Osteoblast (primary cell): Measurements from ENCODE around the gene ROPN1L. TPM values are rescaled to one million over a fixed set of nuclear protein-coding genes. Genes with fewer than 3 reads are reported as not detected.

Experiments
- DNase-seq: peaks from one replicate; pipeline ENCODE4 v3.0.0; 2011; ENCODE audit warnings: low spot score, mixed read lengths; ENCODE audit not compliant: insufficient read length; ENCODE audit errors: missing footprints
- H2AFZ ChIP-seq: 2 replicates; pipeline ENCODE4 v1.6.0; 2011; ENCODE audit warnings: mild to moderate bottlenecking, low read length
- H3K27ac ChIP-seq: 2 replicates; pipeline ENCODE4 v1.5.1; 2011; ENCODE audit warnings: mild to moderate bottlenecking, low read depth, low read length, moderate library complexity
- H3K27me3 ChIP-seq: 2 replicates; pipeline ENCODE4 v1.6.0; 2012; ENCODE audit warnings: mild to moderate bottlenecking, control low read depth, inconsistent platforms, low read length, moderate library complexity; ENCODE audit not compliant: insufficient read depth
- H3K36me3 ChIP-seq: 2 replicates; pipeline ENCODE4 v1.5.1; 2011; ENCODE audit warnings: mild to moderate bottlenecking, low read length, control low read depth, moderate library complexity; ENCODE audit not compliant: insufficient read depth
- H3K4me1 ChIP-seq: 2 replicates; pipeline ENCODE4 v1.5.1; 2011; ENCODE audit warnings: mild to moderate bottlenecking, low read length, control low read depth, moderate library complexity; ENCODE audit not compliant: insufficient read depth
- H3K4me2 ChIP-seq: 2 replicates; pipeline ENCODE4 v1.6.0; 2011; ENCODE audit warnings: mild to moderate bottlenecking, low read length; ENCODE audit not compliant: insufficient read depth
- H3K4me3 ChIP-seq: fragments of 200-600 bp; sonication (generic); 3 replicates; pipeline ENCODE4 v1.5.1; 2012; ENCODE audit warnings: mild to moderate bottlenecking, low read length, inconsistent platforms; ENCODE audit not compliant: insufficient read depth
- H3K79me2 ChIP-seq: 2 replicates; pipeline ENCODE4 v1.6.0; 2012; ENCODE audit warnings: mild to moderate bottlenecking, low read length, control low read depth, inconsistent platforms; ENCODE audit not compliant: insufficient read depth
- H3K9me3 ChIP-seq: 2 replicates; pipeline ENCODE4 v1.5.1; 2011; ENCODE audit warnings: low read depth, low read length, control low read depth
- H4K20me1 ChIP-seq: 2 replicates; pipeline ENCODE4 v1.6.0; 2012; ENCODE audit warnings: mild to moderate bottlenecking, low read length, control low read depth; ENCODE audit not compliant: insufficient read depth
- total RNA-seq: library from RNA; depleted of rRNA; stranded (reverse); fragments of >200 nt; gene quantifications from 2 replicates; pipeline ENCODE4 v1.2.3, GENCODE V29; 2012
- TF ChIP-seq, protein P1 (sequence below): IDR thresholded peaks from 2 replicates; pipeline ENCODE4 v1.5.1; 2011; ENCODE audit warnings: mild to moderate bottlenecking, low read depth, low read length, moderate library complexity; ENCODE audit errors: extremely low read depth

ROPN1L gene
- total RNA-seq, 1 donor: 0.72 TPM

DNA sequence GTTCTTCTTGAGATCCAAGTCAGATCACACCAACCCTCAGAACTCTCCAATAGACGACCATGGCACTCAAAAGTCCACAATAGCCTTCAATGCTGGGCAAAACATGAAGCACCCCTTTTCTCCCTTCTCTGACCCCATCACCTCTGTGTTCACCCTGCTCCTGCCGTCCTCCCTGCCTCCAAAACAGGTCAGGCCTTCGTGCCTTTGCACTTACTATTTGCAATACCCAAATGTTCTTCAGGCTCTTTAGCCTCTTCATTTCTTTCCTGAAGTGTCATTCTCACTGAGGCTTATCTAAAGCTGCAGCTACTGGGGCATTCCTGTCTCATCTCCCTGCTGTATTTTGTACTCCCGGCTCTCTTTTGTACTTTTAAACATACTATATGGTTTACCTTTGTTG is 2.0 kb upstream of the ROPN1L start:
- no peak overlapping the region for H3K4me2 ChIP-seq
- no peaks in the 10 kb centered on the region for H3K27me3 ChIP-seq
- DNase-seq: no peak
- H2AFZ ChIP-seq: no peak overlapping the region
- peaks cover 16% of the 10 kb centered on the region for H3K4me1 ChIP-seq
- H3K27ac ChIP-seq: no peak overlapping the region
- H3K4me3 ChIP-seq: no peak overlapping the region
- H4K20me1 ChIP-seq: peaks cover 2% of the 10 kb centered on the region
- peaks cover 10% of the 10 kb centered on the region for H3K36me3 ChIP-seq
- no peaks in the 10 kb centered on the region for H3K9me3 ChIP-seq
- no peaks in the 10 kb centered on the region for H3K79me2 ChIP-seq
- TF ChIP-seq, protein P1, sequence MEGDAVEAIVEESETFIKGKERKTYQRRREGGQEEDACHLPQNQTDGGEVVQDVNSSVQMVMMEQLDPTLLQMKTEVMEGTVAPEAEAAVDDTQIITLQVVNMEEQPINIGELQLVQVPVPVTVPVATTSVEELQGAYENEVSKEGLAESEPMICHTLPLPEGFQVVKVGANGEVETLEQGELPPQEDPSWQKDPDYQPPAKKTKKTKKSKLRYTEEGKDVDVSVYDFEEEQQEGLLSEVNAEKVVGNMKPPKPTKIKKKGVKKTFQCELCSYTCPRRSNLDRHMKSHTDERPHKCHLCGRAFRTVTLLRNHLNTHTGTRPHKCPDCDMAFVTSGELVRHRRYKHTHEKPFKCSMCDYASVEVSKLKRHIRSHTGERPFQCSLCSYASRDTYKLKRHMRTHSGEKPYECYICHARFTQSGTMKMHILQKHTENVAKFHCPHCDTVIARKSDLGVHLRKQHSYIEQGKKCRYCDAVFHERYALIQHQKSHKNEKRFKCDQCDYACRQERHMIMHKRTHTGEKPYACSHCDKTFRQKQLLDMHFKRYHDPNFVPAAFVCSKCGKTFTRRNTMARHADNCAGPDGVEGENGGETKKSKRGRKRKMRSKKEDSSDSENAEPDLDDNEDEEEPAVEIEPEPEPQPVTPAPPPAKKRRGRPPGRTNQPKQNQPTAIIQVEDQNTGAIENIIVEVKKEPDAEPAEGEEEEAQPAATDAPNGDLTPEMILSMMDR: no peak

DNA sequence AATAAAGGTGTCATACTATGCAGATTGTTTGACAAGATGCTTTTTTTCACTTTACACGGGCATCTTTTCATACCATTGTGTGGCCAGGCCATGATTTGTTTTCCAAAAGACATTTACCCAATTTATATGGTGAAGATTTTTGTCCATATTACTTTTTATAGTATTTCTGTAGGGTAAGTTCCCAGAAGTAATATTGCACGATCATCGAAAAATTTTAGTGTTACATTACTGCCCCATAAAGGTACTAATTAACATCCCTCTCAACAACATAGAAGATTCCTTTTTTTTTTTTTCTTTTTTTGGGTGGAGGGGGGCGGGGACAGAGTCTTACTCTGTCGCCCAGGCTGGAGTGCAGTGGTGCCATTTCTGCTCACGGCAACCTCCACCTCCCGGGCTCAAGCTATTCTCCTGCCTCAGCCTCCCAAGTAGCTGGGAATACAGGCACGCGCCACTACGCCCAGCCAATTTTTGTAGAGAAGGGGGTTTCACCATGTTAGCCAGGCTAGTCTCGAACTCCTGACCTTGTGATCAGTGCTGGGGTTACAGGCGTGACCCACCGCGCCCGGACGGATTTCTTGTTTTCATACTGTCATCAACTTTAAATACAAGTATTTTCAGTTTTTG is 1.2 kb upstream of the ROPN1L start:
- no peaks in the 10 kb centered on the region for H3K79me2 ChIP-seq
- peak overlapping the region; percentile 86 for H3K4me2 ChIP-seq
- H3K36me3 ChIP-seq: peaks cover 5% of the 10 kb centered on the region
- H3K27ac ChIP-seq: no peak overlapping the region
- DNase-seq: no peak
- no peaks in the 10 kb centered on the region for H3K9me3 ChIP-seq
- TF ChIP-seq, protein P1: no peak
- peaks cover 2% of the 10 kb centered on the region for H4K20me1 ChIP-seq
- H3K27me3 ChIP-seq: no peaks in the 10 kb centered on the region
- H2AFZ ChIP-seq: no peak overlapping the region
- peaks cover 16% of the 10 kb centered on the region for H3K4me1 ChIP-seq
- peak overlapping the region; percentile 80 for H3K4me3 ChIP-seq

DNA sequence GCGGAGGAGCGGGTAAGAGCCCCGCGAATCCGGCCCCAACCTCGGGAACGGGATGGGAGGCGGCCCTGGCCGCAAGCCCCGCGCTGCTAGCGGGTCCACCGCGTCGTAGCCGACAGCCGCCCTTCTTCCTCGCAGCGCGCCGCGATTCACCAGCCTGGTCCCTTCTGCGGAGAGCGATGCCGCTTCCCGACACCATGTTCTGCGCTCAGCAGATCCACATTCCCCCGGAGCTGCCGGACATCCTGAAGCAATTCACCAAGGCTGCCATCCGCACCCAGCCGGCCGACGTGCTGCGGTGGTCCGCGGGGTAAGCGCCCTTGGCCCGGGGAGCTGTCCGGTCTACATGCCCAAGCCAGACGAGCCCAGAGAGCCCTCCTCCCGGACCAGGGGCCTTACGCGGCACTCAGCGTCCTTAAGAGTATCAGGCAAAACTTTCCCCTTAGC is 335 bp downstream of the ROPN1L start:
- no peak overlapping the region for H3K27ac ChIP-seq
- H2AFZ ChIP-seq: peak overlapping the region; percentile 77

DNA sequence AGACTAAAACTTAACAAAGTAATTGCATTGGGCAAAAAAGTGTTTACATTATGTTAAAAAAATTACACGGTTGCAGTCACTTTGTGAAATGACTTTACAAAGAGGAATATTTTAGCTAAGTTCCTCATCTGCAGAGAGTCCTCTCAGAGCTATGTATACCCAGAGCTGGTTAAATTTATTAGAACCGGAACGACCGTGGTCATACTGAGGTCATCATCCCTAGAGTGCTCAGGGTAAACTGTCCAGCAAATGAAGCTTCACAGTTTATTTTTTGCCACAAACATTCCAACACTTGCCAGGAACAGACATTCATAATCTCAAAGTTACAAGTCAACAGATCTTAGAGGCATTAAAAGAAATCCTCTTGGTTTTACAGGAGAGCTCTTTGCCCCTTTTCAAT is 897 bp downstream of the ROPN1L start:
- peak; percentile 84 for DNase-seq
- H3K27ac ChIP-seq: no peak overlapping the region
- H2AFZ ChIP-seq: no peak overlapping the region
- peak overlapping the region; percentile 80 for H3K4me3 ChIP-seq
- H3K36me3 ChIP-seq: no peaks in the 10 kb centered on the region
- no peaks in the 10 kb centered on the region for H4K20me1 ChIP-seq
- H3K4me1 ChIP-seq: peaks cover 16% of the 10 kb centered on the region
- peak overlapping the region; percentile 86 for H3K4me2 ChIP-seq
- TF ChIP-seq, protein P1: no peak
- no peaks in the 10 kb centered on the region for H3K79me2 ChIP-seq
- H3K9me3 ChIP-seq: no peaks in the 10 kb centered on the region
- no peaks in the 10 kb centered on the region for H3K27me3 ChIP-seq

More for the DNA sequence above, 335 bp downstream of the ROPN1L start:
- Histone ChIP-seq H3K79me2 (no peaks in the 10 kb centered on the region), H3K27me3 (no peaks in the 10 kb centered on the region), H4K20me1 (peaks cover under 1% of the 10 kb centered on the region), H3K4me3 (peak overlapping the region; percentile 80), H3K4me1 (peaks cover 16% of the 10 kb centered on the region), H3K4me2 (peak overlapping the region; percentile 86), H3K9me3 (no peaks in the 10 kb centered on the region), H3K36me3 (peaks cover under 1% of the 10 kb centered on the region)
- TF ChIP-seq, protein P1: no peak
- DNase-seq: peak; percentile 89
